ENCODE measurements around the gene WDR77.

- TF ChIP-seq POLR2A (IDR thresholded peaks at IDR 0.05): no peak
- TF ChIP-seq CTCF (IDR thresholded peaks at IDR 0.05): no peak
- TF ChIP-seq POLR2AphosphoS5 (IDR thresholded peaks at IDR 0.05; ENCODE audit: insufficient read depth in 1 of 2, low read depth in 1 of 2): no peak
These were observed 27.2 kb upstream of the WDR77 start for GRCh38 chr1:111476214-111476613.

All from vagina (tissue), 2 donors.